HUDEP-2 (cell line): ENCODE results near the gene CHMP2A.

ENCODE experiments used
- DNase-seq, 76 experiments: peaks; one replicate each; lab custom pipeline; 2025; ENCODE audit not compliant: unreplicated experiment in 76 of 76; lab: John Stamatoyannopoulos, UW

Gene CHMP2A

DNA sequence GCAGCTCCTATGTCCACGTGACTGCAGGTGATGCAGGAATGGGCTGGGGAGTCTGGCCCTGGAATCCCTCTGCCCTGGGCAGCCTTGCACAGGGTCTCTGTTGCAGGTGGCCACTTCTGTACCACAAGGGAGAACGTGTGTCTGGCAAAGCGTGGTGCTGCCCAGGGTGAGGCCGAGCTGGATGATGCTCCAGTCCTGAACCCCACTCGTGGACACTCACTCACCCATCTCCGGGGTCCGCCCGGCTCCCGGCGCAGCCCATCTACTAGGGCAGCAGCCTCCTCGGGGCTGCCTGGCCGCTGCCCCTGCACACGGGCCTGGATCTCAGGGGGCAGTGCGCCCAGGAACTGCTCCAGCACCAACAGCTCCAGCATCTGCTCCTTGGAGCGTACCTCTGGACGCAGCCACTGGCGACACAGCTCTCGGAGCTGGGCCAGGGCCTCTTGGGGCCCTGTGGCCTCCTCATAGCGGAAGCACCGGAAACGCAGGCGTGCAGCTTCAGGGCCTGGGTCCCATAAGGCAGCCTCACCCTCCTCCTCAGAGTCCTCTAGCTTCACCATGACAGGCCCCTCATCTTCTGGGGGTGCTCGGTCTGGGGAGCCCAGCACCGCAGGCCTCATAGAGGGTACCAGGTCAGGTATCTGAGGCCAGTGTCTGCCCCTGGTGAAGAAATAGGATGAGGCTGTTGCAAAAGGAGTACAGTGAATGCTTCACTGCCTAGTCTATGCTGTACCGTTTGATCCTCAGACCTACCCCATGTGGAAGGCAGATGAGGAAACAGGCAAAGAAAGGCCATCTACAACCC is 16.1 kb upstream of the CHMP2A start:
- no peak for DNase-seq

DNA sequence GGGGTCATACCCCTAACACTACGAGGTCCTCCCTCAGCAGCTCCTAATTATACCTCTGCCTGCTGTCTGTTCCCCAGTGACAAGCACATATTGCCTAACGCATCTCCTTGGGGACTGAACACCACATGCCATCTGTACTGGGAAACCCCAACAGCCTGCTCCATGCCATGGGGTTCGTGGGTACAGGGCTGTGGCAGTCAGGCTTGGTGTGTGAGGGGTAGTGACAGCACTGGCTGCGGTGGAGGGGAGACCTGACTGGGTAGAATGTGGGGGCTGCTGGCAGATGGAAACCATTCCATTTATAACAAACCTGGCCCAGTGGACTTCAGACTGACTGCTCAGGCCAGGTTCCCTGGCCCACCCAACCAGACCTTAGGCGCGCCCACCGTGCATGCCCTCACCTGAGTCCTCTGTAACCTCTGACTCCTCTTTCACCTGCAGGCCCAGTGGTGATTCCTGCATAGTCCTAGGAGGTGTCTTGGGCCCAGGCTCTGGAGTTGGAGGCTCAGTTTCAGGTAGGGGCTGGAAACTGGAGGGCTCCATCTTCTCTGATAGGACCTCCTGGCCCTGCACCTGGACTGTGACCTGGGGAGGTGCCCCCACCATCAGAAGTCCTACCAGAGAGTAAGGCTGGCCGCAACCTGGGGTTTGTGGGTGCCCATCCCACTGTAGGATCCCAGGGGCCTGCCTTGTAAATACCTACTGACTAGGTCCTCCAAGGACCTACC is 15.2 kb upstream of the CHMP2A start:
- no peak for DNase-seq

DNA sequence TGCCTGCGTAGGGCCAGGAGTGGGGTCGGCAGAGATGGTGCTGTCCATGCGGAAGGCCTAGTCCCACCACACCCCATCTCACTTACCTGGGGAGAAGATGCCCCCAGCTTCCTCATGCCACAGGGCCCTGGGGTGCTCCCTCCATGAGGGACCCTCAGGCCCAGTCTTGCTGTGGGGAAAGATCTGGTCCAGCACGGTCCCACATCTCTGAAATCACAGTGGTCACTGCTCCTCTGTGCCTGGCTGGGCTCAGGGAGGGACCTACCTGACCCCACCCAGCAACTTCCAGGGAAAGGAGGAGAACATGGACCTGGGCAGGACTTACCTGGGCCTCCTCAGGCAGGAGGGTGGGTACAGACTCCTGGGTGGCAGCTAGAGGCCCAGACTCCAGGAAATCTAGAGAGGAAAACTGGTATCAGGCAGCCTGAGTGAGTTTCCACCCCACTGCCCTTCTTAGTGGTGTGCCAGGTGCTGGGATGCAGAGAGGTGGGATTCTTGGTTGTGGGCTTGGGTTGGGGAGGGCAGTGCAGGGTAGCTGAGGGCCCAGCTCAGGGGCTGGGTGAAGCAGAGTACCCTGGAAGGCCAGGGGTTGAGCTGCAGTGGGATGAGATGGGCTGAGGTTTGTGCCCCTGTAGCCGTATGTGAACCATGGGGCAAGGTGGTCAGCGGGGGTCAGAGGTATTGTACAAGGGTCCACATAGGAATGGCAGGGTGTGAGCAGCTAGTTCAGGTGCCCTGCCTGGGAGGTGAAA is 14.5 kb upstream of the CHMP2A start:
- DNase-seq = no peak

DNA sequence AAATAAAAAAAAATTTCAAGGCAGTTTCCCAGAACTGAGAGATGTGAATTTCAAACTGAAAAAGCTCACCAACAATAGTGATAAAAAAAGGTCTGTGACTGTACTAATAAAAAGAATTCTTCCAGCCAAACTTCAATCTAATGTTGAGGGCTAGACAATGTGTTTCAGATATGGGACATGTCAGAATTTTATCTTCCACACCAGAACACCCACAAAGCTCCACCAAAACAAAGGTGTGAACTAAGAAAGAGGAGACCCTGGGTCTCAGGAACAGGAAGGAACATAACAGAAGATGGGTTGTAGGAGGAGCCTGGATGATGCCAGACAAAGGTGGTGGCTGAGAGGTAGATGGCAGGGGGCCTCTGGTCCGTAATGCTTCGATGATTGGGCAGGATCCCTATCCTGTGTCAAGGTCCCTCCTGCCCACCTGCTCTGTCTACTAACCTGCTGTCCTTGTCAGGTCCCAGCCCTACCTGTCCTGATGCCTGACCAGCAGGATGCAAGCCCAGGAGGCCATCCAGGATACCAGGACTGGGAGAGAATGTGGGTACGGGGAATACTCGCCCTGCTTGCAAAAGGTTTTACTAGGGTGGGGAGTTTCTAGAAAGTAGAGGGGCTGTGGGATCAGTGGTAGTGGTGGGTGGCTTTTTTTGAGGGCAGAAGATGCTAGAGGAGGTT is 13.7 kb upstream of the CHMP2A start:
- no peak for DNase-seq

DNA sequence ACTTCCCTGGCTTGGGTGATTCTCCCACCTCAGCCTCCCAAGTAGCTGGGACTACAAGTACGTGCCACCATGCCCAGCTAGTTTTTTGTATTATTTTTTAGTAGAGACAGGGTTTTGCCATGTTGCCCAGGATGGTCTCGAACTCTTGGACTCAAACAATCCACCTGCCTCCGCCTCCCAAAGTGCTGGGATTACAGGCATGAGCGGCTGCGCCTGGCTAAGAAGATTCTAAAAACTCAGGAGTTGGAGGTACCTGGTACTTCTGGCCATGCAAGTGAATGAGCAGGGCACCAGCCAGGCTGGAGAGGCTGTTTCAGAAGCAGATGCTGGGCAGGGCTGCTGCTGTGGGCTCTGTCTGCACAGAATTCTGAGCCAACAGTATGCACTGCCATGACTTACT is 12.1 kb upstream of the CHMP2A start:
- no peak for DNase-seq

DNA sequence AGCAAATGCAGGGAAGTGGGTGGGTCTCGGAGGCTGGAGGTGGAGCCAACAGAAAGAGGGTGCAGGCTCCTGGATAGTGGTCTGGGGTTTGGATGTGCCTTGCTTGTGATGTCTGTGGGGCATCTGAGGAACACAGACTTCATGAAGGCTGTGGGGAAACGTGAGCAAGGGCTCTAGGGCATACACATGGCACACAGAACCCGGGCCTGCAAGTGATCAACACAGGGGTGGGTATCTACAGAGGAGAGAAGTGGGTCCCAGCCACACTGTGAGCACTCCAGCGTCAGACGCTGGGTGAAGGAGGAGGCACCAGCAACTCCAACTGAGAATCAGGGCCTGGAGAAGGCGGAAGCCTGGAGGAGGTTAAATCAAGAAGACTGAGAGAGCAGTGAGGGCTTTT is 8.9 kb upstream of the CHMP2A start:
- DNase-seq = no peak

DNA sequence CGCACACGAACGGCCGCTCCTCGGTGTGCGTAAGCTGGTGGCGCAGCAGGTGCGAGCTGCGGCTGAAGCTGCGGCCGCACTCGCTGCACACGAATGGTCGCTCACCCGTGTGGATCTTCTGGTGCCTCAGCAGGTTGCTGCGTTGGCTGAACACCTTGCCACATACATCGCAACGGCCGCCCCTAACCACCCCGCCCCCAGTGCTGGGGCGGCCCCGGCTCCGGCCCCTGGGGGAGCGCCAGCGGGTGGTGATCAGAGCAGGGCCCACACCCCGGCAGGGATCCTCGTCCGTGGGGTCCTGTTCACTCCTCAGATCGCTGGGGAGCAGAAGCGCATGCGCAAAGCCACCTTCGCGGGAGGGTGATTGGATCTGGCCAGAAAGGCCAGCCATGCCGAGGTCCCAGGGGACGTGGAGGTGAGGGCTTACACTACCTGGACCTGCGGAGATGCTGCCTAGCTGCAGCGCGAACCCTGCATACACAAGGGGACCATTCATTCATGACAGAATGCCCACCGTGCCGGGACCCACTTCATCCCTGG is 8.2 kb upstream of the CHMP2A start:
- DNase-seq = no peak

DNA sequence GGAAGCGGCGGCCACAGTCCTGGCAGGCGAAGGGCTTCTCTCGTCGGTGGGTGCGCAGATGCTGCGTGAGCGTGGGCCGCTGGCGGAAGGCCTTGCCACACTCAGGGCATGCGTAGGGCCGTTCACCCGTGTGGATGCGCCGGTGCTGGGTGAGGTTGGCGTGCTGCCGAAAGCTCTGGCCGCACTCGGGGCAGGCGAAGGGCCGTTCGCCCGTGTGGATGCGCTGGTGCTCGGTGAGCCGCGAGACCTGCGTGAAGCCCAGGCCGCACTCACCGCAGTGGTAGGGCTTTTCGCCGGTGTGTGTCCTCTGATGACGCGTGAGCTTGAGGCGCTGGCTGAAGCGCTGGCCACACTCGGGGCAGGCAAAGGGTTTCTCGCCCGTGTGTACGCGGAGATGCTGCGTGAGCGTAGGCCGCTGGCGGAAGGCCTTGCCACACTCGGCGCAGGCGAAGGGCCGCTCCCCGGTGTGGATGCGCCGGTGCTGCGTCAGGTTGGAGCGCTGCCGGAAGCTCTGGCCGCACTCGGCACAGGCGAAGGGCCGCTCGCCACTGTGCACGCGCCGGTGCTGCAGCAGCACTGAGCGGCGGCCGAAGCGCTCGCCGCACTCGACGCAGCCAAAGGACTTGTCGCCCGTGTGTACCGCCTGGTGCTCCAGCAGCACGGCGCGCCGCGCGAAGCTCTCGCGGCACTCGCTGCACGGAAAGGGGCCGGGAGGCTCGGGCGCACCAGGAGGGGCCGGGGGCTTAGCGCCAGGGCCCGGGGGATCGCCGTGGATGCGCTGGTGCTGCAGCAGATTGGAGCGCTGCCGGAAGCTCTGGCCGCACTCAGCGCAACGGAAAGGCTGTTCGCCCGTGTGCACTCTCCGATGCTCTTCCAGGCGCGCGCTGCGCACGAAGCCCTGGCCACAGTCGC is 7.5 kb upstream of the CHMP2A start:
- DNase-seq = no peak

DNA sequence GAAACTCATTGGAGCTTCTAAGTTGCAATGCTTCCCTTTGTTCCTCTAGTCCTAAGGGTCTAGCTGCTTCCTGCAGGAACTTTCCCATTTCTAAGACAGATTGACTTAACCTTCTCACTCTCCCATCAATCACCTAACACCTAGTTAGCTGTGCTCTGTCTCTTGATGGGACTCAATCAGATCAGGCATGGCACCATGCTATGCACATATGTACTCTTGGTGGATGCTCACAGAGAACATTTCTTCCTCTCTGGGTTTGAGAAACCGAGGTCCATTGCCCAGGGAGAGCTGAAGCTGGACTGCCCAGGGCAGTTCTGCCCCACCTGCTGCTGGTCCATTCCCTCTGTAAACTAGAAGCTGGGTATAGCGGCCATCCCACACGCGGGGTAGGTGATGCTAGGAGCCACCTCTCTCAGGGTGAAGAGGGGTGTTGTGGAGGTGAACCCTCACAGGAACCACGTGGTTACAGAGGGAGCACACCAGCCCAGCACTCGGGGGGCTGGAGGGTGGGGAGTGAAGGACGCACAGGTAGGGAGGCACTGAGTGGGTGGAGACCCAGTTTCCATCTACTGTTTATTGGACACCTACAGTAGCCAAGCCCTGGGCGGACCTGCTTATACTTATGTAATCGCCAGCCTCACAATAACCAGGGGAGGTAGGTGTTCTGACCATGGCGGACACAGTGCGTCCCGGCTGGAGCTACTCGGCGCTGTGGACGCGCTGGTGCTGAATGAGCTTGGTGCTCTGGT is 6.6 kb upstream of the CHMP2A start:
- no peak for DNase-seq

DNA sequence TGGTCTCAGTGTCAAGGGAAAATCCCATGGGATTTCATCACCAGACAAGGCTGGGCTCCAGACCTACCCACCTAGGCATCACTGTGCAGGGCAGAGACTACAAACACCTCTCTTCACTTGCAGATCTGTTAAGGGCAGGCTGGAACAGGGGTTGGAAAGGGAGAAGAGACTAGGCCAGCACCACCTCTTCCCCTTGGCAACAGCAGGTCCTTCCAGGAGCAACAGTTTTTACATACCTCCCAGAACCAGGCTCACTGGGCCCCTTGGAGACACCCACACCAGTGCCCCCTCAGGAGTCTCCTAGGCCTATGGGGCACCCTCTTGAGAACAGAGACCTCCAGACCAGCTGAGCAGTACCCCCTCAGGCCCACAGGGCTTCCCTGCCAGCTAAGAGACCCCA is 6.0 kb upstream of the CHMP2A start:
- no peak for DNase-seq

DNA sequence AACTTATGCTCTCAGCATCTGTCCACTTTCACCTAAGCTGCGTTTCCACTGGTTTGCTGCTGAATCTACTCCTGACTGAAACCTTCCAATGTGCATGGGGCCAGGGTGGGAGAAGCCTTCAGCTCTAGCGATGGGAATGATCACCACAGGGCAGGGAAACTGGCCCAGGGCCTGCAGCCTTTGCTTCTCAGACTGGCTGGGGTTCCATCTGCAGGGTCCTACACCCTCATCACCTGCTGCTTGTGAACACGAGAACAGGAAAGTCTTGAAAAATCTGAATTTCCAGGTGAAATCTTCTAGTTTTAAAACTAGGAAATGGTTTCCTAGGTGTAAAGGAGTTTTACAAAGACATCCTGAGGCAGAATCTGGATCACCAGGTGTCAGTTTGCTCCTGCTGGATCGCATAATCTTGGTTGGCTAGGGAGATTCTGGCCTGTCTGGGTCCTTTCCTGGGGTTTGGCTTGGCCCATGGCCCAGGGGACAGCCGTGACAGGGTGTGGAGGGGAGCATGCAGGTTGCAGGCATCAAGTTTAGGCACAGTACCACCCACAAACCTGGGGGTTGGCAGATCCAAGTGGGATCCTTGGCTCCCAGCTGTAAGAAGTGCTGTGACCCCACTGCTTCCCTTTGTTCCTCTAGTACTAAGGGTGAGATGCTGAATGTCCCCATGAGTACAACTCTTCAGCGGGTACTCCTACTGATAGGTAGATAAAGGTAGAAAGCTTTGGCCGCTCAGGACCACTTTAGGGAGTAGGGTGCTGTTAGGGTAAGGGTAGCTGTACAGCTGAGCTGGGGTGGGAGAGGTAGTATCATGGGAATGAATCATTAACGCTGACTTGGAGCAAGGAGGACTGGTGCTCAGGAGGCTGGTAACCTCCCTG is 5.3 kb upstream of the CHMP2A start:
- DNase-seq = no peak

DNA sequence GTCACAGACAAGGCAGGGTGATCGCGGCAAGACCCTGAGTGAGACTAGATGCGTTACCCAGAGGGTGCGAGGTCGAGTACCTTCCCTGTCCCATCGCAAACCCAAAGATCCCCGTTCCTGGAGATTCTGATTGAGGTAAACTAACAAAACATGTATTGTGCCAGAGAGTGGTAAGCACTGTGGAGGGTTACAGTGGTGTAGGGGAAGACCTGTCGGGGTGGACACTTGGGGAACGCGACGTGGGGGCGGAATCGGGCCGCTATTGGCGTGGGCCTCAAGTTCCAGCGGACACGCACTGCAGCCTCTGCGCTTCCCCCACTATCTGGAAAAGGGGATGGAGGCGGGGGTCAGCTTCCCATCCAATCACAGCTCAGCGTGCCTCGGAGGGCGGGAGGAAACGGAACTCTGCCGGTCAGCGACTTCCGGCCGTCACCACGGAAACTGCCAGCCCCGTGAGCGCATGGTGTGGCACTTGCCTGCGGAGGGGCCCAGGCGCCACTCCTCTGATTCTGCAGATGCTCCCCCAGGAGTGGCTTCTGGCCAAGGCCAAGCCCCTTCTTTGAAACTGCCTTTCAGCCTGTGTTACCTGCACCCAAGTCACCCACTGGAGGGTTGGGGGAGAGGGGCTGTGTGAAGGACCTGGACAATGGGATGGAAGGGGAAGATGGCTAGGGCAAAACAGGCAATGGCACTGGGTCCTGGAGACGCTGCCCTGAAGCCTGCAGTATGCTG is 4.5 kb upstream of the CHMP2A start:
- DNase-seq = no peak

DNA sequence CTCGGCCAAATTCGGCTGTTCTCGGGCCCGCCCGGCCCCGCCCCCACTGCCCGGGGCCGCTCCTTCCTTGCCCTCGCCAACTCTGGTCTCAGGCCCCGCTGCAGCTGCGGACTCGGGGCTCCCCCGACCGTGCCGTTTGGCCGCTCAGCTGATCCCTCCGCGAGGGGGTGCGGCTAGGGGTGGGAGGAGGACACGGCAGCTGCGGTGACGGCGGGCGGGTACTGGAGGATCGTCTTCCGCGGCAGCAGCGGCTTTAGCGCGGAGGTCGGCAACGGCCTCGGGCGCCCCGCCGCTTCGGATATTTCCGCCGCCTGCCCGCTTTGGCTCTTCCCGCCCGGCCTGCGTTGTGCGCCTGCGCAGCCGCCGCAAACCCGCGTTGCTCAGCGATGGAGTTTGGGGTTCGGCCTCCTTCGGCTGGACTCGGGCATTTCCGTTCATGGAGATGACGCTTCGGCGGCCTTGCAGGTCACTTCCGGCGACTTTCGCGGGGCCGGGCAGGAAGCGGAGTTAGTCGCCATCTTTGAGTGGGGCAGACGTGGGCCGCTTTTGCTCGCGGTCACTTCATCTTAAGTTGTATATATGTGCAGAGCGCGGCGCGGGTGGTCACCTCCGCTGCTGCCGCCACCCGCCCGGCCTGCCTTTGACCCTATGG is 3.8 kb upstream of the CHMP2A start:
- no peak for DNase-seq

DNA sequence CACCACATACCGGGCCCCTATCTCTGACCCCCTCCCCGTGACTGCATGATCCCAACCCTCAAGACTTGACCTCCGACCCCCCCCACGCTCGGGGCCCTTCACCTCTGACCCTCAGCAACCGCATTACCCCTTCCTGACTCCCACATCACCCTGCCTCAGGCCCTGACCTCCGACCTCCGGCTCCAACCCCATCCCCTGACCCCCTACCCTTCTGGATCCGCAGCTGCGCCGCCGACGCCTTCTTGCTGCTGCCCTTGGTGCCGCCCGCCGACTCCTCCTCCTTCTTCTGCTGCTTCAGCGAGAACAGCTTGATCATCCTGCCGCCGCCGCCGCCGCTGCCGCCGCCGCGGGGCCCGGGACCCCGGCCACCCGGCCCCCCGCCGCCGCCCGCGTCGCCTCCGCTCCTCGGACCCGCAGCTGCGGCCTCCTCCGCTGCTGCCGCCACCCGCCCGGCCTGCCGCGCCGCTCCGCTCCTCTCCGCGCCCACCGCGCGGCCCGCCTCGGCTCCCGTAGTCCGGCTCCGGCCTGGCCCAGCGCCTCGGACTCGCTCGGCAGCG is 3.2 kb upstream of the CHMP2A start, which contains the start of gene UBE2M:
Gene UBE2M (minus strand): TSS at position 546 of the 557 bp plus-strand sequence. CDS start 230 bp downstream, at position 316.
- DNase-seq = no peak

DNA sequence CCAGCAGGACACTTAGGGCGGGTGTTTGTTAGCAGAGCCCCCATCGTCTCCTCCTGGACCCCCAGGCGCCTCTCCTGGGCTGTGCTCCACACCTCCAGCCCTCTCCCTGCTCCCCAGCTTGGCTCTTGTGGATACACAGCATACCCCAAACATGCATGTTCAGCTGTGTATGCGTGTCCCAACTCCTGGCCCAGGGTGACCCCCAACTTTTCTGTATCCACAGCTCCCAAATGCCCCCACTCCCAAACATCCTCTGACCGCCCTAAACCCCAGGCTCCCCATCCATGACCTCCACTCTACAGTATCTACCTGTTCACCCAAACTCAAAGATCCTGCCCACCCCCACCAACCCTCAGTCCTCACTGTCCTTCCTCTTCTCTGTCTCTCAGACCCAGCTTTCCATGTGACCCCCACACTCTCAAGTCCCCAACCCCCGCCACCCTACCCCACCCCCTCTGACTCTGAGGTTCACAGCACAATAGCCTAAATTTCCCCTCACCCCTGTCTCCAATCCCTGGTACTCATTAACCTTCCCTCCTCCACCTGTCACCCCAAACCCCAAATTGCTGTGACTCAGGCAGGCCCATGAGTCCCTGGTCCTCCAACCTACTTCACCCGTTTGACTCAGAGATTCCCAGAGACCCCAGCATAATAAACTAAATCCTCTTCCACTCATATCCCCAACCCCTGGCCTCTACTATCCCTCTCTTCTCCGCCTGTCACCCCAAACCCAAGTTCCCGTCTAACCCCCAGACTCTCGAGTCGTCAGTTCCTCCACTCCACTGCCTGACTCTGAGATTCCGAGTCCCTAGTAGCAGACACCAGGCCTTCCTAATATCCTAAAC is 2.5 kb upstream of the CHMP2A start:
- no peak for DNase-seq
